Measurements from ENCODE around the gene GATA5. TPM values are rescaled to one million over a fixed set of nuclear protein-coding genes. Genes with fewer than 3 reads are reported as not detected.

GATA5 gene
- total and polyA plus RNA-seq, 2 donors (not counting 3 experiments of a cell fraction or from before 2014, with no cell fraction given) = not detected

- H3K4me1 ChIP-seq (ENCODE audit: control insufficient read depth, extremely low read depth, insufficient read depth, low read length) = no peaks in the 10 kb centered on the region
- no peaks in the 10 kb centered on the region for H3K9me1 ChIP-seq (replicated peaks; ENCODE audit: control insufficient read depth, extremely low read depth, insufficient read depth, low read length)
- H2AFZ ChIP-seq (ENCODE audit: low read depth, low read length) = no peak overlapping the region
- no peak overlapping the region for H3K9ac ChIP-seq (replicated peaks; ENCODE audit: extremely low read depth, insufficient read depth, low read length)
- H3K4me2 ChIP-seq (ENCODE audit: insufficient read depth, low read length) = no peak overlapping the region
- no peaks in the 10 kb centered on the region for H3K79me2 ChIP-seq (ENCODE audit: control insufficient read depth, insufficient read depth, low read length)
- ChIA-PET POLR2A (no interaction called here), CTCF (interaction anchor here (1.0 kb wide), 1 partner anchor 9 kb away, joined by 3 read pairs; no protein-coding TSS in a partner anchor)
- DNase-seq (ENCODE audit: low read depth, low spot score) (no peak), FAIRE-seq (no peak)
- no TSS peak for BruUV-seq (replicated peaks)
- TF ChIP-seq EZH2 (IDR thresholded peaks at IDR 0.05; ENCODE audit: borderline replicate concordance, low read depth, low read length, severe bottlenecking) (no peak), MAX (IDR thresholded peaks at IDR 0.05; ENCODE audit: insufficient read depth, insufficient read length) (no peak), GATA2 (IDR thresholded peaks at IDR 0.05; ENCODE audit: insufficient read depth, insufficient read length, low read depth, low read length) (no peak), FOS (IDR thresholded peaks at IDR 0.05; ENCODE audit: borderline replicate concordance, insufficient read depth, low read length) (no peak), JUN (IDR thresholded peaks at IDR 0.05; ENCODE audit: borderline replicate concordance, insufficient read depth, insufficient read length, low read depth) (no peak), POLR2AphosphoS5 (IDR thresholded peaks at IDR 0.05; ENCODE audit: insufficient read depth, low read depth, low read length) (no peak), CTCF (IDR thresholded peaks at IDR 0.05; ENCODE audit: extremely low read depth in 1 of 2, insufficient read depth in 1 of 2, low read depth in 1 of 2, low read length in 2 of 2) (no peak), POLR2A (IDR thresholded peaks at IDR 0.05; ENCODE audit: low read depth, low read length) (no peak), MYC (IDR thresholded peaks at IDR 0.05; ENCODE audit: low read depth, low read length) (no peak)
- dilution Hi-C loops (cut with MboI; ENCODE audit: extremely low pct_ligation_motif_present, low sequenced_read_pairs) = no loop called here
- no peak overlapping the region for H3K27ac ChIP-seq (ENCODE audit: insufficient read depth, low read depth, low read length)
- H3K27me3 ChIP-seq (ENCODE audit: control insufficient read depth in 2 of 2, insufficient read depth in 2 of 2, low read length in 2 of 2) = no peaks in the 10 kb centered on the region
- no peaks in the 10 kb centered on the region for H4K20me1 ChIP-seq (replicated peaks; ENCODE audit: control insufficient read depth, extremely low read depth, insufficient read depth, low read length)
- H3K36me3 ChIP-seq (ENCODE audit: control insufficient read depth in 2 of 2, extremely low read depth in 1 of 2, insufficient read depth in 2 of 2, low read length in 2 of 2) = no peaks in the 10 kb centered on the region
- H3K4me3 ChIP-seq (replicated peaks in 1 of 3; ENCODE audit: insufficient read depth in 1 of 3, low read depth in 1 of 3, low read length in 3 of 3) = no peak overlapping the region
- intact Hi-C loops (cut with micrococcal nuclease) = no loop called here
- H3K9me3 ChIP-seq (replicated peaks; ENCODE audit: control insufficient read depth, insufficient read depth, low read length) = no peaks in the 10 kb centered on the region
Observed at GRCh38 chr20:62418709-62419487, 56.9 kb downstream of the GATA5 start.

Measured in endothelial cell of umbilical vein (primary cell).